GM18867 (cell line): ENCODE data around the gene PLAC8L1.
A peak's percentile ranks its signal among the peaks of the same experiment; 100 is the strongest.

Source experiments
- ATAC-seq: cut with Tn5 transposase; IDR thresholded peaks from one replicate; pipeline ENCODE4 v1.9.1; 2021; ENCODE audit warnings: mild to moderate bottlenecking, moderate library complexity; ENCODE audit not compliant: unreplicated experiment

PLAC8L1 gene

GRCh38 chr5:146047396-146047795 is 58.0 kb downstream of the PLAC8L1 start:
- ATAC-seq: no peak

DNA sequence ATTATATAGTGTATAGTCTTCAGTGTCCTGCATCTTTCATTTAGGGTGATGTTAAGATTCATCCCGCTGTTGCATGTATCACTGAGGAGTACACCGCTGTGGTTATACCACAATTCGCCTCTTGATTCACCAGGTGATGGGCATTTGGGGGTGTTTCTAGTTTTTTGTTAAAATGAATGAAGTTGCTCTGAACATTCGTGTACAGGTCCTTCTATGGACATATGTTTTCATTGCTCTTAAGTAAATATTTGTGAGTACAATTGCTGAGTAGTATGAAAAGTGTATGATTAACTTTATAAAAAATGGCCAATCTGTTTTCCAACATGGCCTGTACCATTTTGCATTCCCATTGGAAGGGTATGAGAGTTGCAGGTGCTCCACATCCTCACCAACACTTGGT is 61.7 kb downstream of the PLAC8L1 start:
- no peak for ATAC-seq

GRCh38 chr5:146042628-146043279 is 62.6 kb downstream of the PLAC8L1 start:
- no peak for ATAC-seq

- peak; percentile 91 for ATAC-seq
Measured at GRCh38 chr5:146041180-146041789, 64.1 kb downstream of the PLAC8L1 start.

- no peak for ATAC-seq
Measured at GRCh38 chr5:146040527-146040926, 64.8 kb downstream of the PLAC8L1 start.

DNA sequence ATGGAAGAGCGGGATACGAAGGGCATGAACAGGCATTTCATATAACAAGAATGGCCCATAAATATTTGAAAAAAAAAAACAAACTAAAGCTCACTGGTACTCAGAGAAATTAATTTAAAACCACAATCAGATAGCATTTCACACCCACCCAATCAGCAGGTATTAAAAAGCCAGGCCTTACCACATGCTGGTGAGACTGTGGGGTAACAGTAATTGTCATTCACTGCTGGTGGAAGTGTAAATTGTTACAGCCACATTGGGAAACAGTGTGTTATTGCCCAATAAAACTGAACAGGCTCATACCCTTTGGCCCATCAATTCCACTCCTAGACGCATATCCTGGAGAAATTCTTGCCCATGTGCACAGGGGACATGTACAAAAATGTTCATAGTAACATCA is 66.0 kb downstream of the PLAC8L1 start:
- no peak for ATAC-seq

DNA sequence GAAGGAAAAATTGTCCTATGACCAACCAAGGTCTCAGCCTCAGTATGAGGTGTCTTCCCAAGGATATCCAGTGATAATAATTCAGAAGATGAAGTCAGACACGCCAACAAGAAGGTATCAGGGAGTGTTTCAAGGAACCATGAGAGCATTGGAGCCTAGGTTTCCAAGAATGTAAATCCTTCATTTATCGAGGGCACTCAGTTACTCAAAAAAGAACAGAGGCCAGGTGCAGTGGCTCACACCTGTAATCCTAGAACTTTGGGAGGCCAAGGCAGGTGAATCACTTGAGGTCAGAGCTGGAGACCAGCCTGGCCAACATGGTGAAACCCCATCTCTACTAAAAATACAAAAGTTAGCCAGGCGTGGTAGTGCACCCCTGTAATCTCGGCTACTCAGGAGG is 70.8 kb downstream of the PLAC8L1 start:
- no peak for ATAC-seq
